ENCODE results near the gene GPN1.

The GPN1 gene

DNA sequence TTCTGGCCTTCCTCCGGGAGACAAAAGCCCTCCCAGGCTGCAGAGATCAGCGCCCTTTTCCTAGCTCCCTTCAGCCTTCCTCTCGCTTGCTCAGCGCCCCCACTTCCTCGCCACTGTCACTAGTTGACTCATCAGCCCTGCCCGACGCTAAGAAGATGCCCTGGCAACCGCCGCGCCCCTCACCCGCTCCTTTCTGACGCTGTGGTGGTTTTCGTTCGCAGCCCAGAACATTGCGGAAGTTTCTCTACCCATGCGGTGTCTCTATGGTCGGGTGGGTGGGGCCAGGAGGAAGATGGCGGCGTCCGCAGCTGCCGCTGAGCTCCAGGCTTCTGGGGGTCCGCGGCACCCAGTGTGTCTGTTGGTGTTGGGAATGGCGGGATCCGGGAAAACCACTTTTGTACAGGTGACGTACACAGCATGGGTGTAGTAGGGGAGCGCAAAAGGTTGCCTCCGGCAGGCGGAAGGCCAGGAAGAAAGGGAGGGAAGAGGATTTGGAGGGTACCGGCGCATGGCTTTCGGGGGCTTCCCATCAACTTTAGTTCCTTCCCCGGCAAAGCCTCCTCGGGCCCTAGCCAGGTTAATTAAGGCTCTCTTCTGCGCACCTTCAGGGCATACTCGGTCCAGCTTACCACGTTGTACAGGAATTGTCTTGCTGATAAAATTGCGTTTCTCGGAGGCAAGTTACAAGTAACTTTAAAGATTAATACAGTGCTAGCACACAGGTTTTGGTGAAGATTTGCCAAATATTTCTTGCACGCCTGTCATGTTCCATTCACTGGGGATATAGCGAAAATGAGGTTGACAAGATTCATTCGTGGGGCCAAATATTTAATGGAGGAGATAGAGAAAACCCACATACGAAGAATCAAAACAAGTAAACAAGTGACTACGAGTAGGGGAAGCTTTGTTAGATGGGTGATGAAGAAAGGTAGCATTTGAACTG is at the start of gene GPN1, which contains the start of gene CCDC121:
TSS of gene GPN1 (plus strand) at position 284 of the 943 bp plus-strand sequence. CDS start at position 293, 9 bp downstream.
TSS of gene CCDC121 (minus strand) at position 246 of the 943 bp plus-strand sequence. CDS start 1,213 bp downstream, outside the sequence.
- peak within 1 kb of the TSS; percentile 75 for H3K4me3 ChIP-seq (ENCODE audit: low read depth, low read length)
- peak; percentile 93 for DNase-seq (ENCODE audit: low read depth)
- TF ChIP-seq, protein P1, sequence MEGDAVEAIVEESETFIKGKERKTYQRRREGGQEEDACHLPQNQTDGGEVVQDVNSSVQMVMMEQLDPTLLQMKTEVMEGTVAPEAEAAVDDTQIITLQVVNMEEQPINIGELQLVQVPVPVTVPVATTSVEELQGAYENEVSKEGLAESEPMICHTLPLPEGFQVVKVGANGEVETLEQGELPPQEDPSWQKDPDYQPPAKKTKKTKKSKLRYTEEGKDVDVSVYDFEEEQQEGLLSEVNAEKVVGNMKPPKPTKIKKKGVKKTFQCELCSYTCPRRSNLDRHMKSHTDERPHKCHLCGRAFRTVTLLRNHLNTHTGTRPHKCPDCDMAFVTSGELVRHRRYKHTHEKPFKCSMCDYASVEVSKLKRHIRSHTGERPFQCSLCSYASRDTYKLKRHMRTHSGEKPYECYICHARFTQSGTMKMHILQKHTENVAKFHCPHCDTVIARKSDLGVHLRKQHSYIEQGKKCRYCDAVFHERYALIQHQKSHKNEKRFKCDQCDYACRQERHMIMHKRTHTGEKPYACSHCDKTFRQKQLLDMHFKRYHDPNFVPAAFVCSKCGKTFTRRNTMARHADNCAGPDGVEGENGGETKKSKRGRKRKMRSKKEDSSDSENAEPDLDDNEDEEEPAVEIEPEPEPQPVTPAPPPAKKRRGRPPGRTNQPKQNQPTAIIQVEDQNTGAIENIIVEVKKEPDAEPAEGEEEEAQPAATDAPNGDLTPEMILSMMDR (IDR thresholded peaks at IDR 0.05; ENCODE audit: insufficient read depth, low read depth, low read length, missing control alignments), result no peak

DNA sequence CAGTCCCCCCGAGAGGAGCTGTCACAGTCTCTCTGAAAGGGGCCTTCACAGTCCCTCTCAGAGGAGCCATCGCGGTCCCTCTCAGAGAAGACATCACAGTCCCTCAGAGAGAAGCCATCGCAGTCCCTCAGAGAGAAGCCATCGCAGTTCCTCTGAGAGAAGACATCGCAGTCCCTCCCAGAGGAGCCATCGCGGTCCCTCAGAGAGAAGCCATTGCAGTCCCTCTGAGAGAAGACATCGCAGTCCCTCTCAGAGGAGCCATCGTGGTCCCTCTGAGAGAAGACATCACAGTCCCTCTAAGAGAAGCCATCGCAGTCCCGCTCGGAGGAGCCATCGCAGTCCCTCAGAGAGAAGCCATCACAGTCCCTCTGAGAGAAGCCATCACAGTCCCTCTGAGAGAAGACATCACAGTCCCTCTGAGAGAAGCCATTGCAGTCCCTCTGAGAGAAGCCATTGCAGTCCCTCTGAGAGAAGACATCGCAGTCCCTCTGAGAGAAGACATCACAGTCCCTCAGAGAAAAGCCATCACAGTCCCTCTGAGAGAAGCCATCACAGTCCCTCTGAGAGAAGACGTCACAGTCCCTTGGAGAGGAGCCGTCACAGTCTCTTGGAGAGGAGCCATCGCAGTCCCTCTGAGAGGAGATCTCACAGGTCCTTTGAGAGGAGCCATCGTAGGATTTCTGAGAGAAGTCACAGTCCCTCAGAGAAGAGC is 47.3 kb upstream of the GPN1 start:
- H3K4me3 ChIP-seq (ENCODE audit: low read depth, low read length), result no peak overlapping the region
- TF ChIP-seq, protein P1 (IDR thresholded peaks at IDR 0.05; ENCODE audit: insufficient read depth, low read depth, low read length, missing control alignments), result no peak
- DNase-seq (ENCODE audit: low read depth), result no peak

DNA sequence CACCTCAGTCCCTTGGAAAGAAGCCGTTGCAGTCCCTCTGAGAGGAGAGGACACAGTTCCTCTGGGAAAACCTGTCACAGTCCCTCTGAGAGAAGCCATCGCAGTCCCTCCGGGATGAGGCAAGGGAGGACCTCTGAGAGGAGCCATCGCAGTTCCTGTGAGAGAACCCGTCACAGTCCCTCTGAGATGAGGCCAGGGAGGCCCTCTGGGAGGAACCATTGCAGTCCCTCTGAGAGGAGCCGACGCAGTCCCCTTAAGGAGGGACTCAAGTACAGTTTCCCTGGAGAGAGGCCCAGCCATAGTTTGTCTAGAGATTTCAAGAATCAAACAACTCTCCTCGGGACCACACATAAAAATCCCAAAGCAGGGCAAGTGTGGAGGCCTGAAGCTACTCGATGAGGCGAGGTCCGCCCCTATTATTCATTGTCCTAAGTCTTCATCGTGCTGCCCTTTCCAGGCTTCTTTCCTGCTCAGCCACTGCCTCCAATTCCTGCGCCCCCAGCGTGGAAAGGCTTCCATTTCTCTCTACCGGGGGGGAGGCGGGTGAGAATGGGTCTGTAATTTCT is 46.6 kb upstream of the GPN1 start:
- peak; percentile 15 for DNase-seq (ENCODE audit: low read depth)

DNA sequence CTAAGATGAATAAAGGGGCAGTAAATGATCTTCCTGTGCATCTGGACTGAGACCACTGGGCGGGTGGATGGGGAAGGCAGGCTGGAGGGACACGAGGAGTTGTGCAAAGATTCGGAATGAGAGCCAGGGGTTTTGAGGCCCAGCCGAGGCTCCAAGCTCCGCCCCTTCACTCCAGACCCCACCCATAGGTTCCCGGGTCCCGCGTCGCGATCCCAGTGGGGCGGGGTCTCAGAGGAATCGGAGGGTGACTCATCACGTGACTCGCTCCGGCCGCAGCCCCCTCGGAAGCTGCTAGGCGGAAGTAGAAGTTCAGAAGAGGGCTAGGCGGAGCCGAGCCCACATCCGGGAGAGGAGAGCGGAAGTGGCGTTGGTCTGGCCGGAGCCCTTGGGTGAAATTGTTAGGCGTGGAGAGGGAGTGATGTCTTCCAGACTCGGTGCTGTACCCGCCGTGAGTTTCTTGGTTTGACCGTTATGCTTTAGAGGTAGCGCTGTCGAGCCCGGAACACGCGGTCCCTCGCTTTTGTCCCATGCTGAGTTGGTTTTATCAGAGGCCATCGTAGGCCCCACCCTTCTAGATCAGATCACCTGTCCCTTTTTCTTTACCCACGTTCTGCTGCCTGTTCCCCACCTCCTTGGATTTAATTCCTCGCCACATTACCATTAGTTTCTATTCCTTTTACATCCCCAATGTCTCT is 46.0 kb upstream of the GPN1 start, which contains the start of gene ZNF512:
TSS of gene ZNF512 (plus strand) at position 348 of the 695 bp plus-strand sequence. CDS start at position 419, 71 bp downstream.
- H3K4me3 ChIP-seq (ENCODE audit: low read depth, low read length), result peak within 1 kb of the TSS; percentile 84
- TF ChIP-seq, protein P1 (IDR thresholded peaks at IDR 0.05; ENCODE audit: insufficient read depth, low read depth, low read length, missing control alignments), result peak; percentile 2
- peak; percentile 96 for DNase-seq (ENCODE audit: low read depth)

More for the DNA sequence above, 46.6 kb upstream of the GPN1 start:
- peak overlapping the region; percentile 84 for H3K4me3 ChIP-seq (ENCODE audit: low read depth, low read length)
- TF ChIP-seq, protein P1 (IDR thresholded peaks at IDR 0.05; ENCODE audit: insufficient read depth, low read depth, low read length, missing control alignments), result no peak

DNA sequence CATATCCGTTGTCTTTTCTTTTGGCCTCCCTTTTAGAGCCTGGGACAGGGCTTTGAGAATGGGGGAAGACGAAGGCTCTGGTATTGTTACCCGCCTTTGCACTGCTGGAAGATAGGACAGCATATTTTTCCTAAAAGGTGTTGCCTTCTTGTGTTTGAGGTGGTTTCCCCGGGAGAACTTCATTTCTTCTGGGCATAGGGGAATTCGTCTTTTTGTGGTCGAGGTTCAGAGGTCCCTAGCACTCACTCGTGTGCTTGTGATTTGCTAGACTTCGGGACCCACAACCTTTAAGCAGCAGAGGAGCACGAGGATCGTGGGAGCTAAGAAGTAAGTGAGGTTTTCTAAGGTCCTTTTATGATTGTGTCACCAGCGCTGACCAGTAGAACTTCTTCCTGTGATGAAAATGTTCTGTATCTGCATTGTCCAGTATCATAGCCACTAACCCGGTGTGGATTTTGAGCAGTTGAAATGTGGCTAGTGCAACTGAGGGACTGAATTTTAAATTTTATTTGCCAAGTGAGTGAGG is 45.4 kb upstream of the GPN1 start:
- TF ChIP-seq, protein P1 (IDR thresholded peaks at IDR 0.05; ENCODE audit: insufficient read depth, low read depth, low read length, missing control alignments), result no peak
- DNase-seq (ENCODE audit: low read depth), result peak; percentile 20
- peak overlapping the region; percentile 84 for H3K4me3 ChIP-seq (ENCODE audit: low read depth, low read length)

DNA sequence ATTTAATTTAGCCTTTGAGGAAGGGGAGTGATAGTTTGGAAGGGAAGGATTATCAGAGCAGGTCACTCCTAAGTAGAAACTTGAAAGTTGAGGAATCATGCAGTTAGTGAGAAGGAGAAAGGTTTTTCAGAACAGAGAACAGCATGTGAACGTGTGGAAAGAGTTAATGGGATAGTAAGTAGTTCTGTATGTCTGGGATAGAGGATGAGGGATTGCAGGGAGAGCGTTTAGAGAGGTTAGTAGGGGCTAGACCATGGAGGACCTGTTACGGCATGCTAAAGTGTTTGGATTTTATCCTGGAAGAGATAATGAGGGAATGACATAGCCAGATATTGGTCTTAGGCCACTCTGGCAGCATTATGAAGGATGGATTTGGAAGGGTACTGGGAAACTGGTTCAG is 44.3 kb upstream of the GPN1 start:
- TF ChIP-seq, protein P1 (IDR thresholded peaks at IDR 0.05; ENCODE audit: insufficient read depth, low read depth, low read length, missing control alignments), result no peak
- H3K4me3 ChIP-seq (ENCODE audit: low read depth, low read length), result peak overlapping the region; percentile 84; the same call in 1 of the 2 replicates
- DNase-seq (ENCODE audit: low read depth), result no peak

Measured in GM12865 (cell line).